Neural cell (in vitro differentiated cells): Measurements from ENCODE around the gene FGD4.

Experiments used
- MXI1 ChIP-seq: fragments of 450-650 bp; conservative IDR thresholded peaks from 2 replicates; pipeline ENCODE4 v1.6.1; 2014; ENCODE audit warnings: antibody characterized with exemption, mild to moderate bottlenecking; ENCODE audit not compliant: poor library complexity, severe bottlenecking
- TF ChIP-seq, protein P1 (sequence below): fragments of 450-650 bp; IDR thresholded peaks from 2 replicates; pipeline ENCODE4 v1.5.1; 2014; ENCODE audit warnings: antibody characterized with exemption, mild to moderate bottlenecking, moderate library complexity; ENCODE audit not compliant: poor library complexity, severe bottlenecking

DNA sequence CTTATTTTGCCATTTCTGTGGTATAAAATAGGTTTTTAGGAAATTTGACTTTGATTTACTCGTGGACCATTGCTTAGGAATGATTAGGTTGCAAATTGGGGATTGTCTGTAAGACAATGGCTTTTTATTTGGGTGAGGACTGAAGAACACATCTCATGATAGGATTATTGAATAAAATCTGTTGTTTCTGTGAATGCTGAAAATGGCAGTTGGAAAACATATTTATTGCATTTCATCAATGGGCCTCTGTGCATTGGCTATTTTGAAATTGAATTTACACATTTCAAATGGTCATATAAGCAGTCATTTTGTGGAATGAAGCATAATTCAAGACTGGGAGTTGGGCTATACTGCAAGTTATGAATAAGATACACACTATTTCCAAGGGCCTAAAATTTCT lies 46.0 kb downstream of the FGD4 start:
- TF ChIP-seq, protein P1, sequence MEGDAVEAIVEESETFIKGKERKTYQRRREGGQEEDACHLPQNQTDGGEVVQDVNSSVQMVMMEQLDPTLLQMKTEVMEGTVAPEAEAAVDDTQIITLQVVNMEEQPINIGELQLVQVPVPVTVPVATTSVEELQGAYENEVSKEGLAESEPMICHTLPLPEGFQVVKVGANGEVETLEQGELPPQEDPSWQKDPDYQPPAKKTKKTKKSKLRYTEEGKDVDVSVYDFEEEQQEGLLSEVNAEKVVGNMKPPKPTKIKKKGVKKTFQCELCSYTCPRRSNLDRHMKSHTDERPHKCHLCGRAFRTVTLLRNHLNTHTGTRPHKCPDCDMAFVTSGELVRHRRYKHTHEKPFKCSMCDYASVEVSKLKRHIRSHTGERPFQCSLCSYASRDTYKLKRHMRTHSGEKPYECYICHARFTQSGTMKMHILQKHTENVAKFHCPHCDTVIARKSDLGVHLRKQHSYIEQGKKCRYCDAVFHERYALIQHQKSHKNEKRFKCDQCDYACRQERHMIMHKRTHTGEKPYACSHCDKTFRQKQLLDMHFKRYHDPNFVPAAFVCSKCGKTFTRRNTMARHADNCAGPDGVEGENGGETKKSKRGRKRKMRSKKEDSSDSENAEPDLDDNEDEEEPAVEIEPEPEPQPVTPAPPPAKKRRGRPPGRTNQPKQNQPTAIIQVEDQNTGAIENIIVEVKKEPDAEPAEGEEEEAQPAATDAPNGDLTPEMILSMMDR: no peak
- TF ChIP-seq MXI1: no peak
